Neural cell (in vitro differentiated cells): ENCODE measurements around the gene SIN3A. TPM values are rescaled to one million over a fixed set of nuclear protein-coding genes. Genes with fewer than 3 reads are reported as not detected.

Experiments used
- H2AFZ ChIP-seq: fragments of 200-600, 300-800 bp; sonication (generic), shearing (Covaris generic); 2 replicates; pipeline ENCODE4 v1.6.0; 2014; ENCODE audit warnings: low read depth, mild to moderate bottlenecking, antibody characterized with exemption, low read length, moderate library complexity
- H3F3A ChIP-seq: fragments of 200-600 bp; shearing (Covaris generic); 2 replicates; pipeline ENCODE4 v1.6.1; 2016; ENCODE audit warnings: mild to moderate bottlenecking, moderate library complexity, mixed read lengths, antibody characterized with exemption, low read length; ENCODE audit not compliant: insufficient read depth, poor library complexity, severe bottlenecking
- H3K27ac ChIP-seq: fragments of 200-600, 300-800 bp; sonication (generic), shearing (Covaris generic); 2 replicates; pipeline ENCODE4 v1.5.1; 2014; ENCODE audit warnings: mild to moderate bottlenecking, low read length, moderate library complexity
- H3K27me3 ChIP-seq: fragments of 300-800, 200-600 bp; sonication (generic), shearing (Covaris generic); 2 replicates; pipeline ENCODE4 v1.6.0; 2014; ENCODE audit warnings: mild to moderate bottlenecking, low read depth, low read length, moderate library complexity; ENCODE audit not compliant: insufficient read depth
- H3K36me3 ChIP-seq: fragments of 300-800, 200-600 bp; sonication (generic), shearing (Covaris generic); 2 replicates; pipeline ENCODE4 v1.5.1; 2014; ENCODE audit warnings: mild to moderate bottlenecking, antibody characterized with exemption, low read length, moderate library complexity; ENCODE audit not compliant: insufficient read depth
- H3K4me2 ChIP-seq: fragments of 300-800, 200-600 bp; sonication (generic), shearing (Covaris generic); 2 replicates; pipeline ENCODE4 v1.6.0; 2014; ENCODE audit warnings: mild to moderate bottlenecking, low read length
- H3K4me3 ChIP-seq: fragments of 300-800, 200-600 bp; sonication (generic), shearing (Covaris generic); 2 replicates; pipeline ENCODE4 v1.5.1; 2014; ENCODE audit warnings: mild to moderate bottlenecking, low read length, moderate library complexity
- H3K79me2 ChIP-seq: fragments of 200-600 bp; shearing (Covaris generic); replicated peaks from 2 replicates; pipeline ENCODE4 v1.6.0; 2014; ENCODE audit warnings: mild to moderate bottlenecking, low read length, moderate library complexity; ENCODE audit not compliant: insufficient read depth
- H3K9ac ChIP-seq: fragments of 300-800, 200-600 bp; sonication (generic), shearing (Covaris generic); 2 replicates; pipeline ENCODE4 v1.6.1; 2016; ENCODE audit warnings: mild to moderate bottlenecking, low read length, mixed read lengths
- H3K9me2 ChIP-seq: fragments of 200-600 bp; shearing (Covaris generic); 2 replicates; pipeline ENCODE4 v1.6.1; 2016; ENCODE audit warnings: mild to moderate bottlenecking, low read length, mixed read lengths; ENCODE audit not compliant: insufficient read depth
- H3K9me3 ChIP-seq: fragments of 200-600, 300-800 bp; sonication (generic), shearing (Covaris generic); 2 replicates; pipeline ENCODE4 v1.6.1; 2016; ENCODE audit warnings: mild to moderate bottlenecking, mixed run types, low read length, moderate library complexity, mixed read lengths
- H4K20me1 ChIP-seq: fragments of 200-600 bp; shearing (Covaris generic); 2 replicates; pipeline ENCODE4 v1.6.1; 2016; ENCODE audit warnings: mild to moderate bottlenecking, mixed run types; ENCODE audit not compliant: insufficient read depth
- EP300 ChIP-seq: fragments of 450-650 bp; conservative IDR thresholded peaks from 2 replicates; pipeline ENCODE4 v1.6.1; 2014; ENCODE audit warnings: antibody characterized with exemption, mild to moderate bottlenecking, moderate library complexity; ENCODE audit not compliant: poor library complexity, severe bottlenecking
- EZH2 ChIP-seq: fragments of 200-600, 300-800 bp; shearing (Covaris generic), sonication (generic); IDR thresholded peaks from 2 replicates; pipeline ENCODE4 v1.6.1; 2014; ENCODE audit warnings: antibody characterized with exemption, low read length, borderline replicate concordance, mild to moderate bottlenecking; ENCODE audit not compliant: insufficient read depth, poor library complexity, severe bottlenecking
- MXI1 ChIP-seq: fragments of 450-650 bp; conservative IDR thresholded peaks from 2 replicates; pipeline ENCODE4 v1.6.1; 2014; ENCODE audit warnings: antibody characterized with exemption, mild to moderate bottlenecking; ENCODE audit not compliant: poor library complexity, severe bottlenecking
- POLR2AphosphoS5 ChIP-seq: IDR thresholded peaks from 2 replicates; pipeline ENCODE4 v1.6.1; 2012
- RAD21 ChIP-seq: fragments of 450-650 bp; conservative IDR thresholded peaks from 2 replicates; pipeline ENCODE4 v1.6.1; 2014; ENCODE audit warnings: antibody characterized with exemption, mild to moderate bottlenecking, moderate library complexity
- SMC3 ChIP-seq: fragments of 450-650 bp; conservative IDR thresholded peaks from 2 replicates; pipeline ENCODE4 v1.6.1; 2014; ENCODE audit warnings: antibody characterized with exemption, mild to moderate bottlenecking, moderate library complexity; ENCODE audit not compliant: poor library complexity
- TAF1 ChIP-seq: IDR thresholded peaks from 2 replicates; pipeline ENCODE4 v1.6.1; 2012; ENCODE audit warnings: low read depth
- polyA plus RNA-seq: library from polyadenylated mRNA; depleted of rRNA; stranded (reverse); fragments of >200 nt; gene quantifications from 2 replicates; pipeline ENCODE4 v1.2.3, GENCODE V29; 2014
- TF ChIP-seq, protein P1 (sequence below): IDR thresholded peaks from 2 replicates; pipeline ENCODE4 v1.6.1; 2012; ENCODE audit warnings: borderline replicate concordance
- TF ChIP-seq, protein P2 (sequence below): fragments of 450-650 bp; IDR thresholded peaks from 2 replicates; pipeline ENCODE4 v1.5.1; 2014; ENCODE audit warnings: antibody characterized with exemption, mild to moderate bottlenecking, moderate library complexity; ENCODE audit not compliant: poor library complexity, severe bottlenecking

SIN3A gene
- polyA plus RNA-seq, 1 donor from 2014 or later, result 13.7 TPM

DNA sequence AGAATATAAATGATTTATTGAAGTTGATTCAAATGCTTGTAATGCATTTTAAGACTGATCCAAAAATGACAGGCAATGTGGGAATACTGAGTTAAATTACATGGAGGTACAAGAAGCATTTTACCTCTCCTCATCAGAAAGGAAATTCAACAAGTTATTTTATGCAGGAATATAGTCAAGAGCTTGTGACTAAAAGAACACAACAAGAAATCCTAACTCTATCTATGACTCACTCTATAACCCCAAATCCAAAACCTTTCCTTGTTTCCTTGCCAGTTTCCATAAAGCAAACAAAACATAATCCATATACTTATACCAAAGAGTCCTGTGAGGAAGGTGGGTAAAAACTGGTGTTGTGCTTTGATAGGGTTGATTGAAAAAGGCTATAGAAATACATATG, 30.8 kb downstream of the SIN3A start:
- TF ChIP-seq, protein P1, sequence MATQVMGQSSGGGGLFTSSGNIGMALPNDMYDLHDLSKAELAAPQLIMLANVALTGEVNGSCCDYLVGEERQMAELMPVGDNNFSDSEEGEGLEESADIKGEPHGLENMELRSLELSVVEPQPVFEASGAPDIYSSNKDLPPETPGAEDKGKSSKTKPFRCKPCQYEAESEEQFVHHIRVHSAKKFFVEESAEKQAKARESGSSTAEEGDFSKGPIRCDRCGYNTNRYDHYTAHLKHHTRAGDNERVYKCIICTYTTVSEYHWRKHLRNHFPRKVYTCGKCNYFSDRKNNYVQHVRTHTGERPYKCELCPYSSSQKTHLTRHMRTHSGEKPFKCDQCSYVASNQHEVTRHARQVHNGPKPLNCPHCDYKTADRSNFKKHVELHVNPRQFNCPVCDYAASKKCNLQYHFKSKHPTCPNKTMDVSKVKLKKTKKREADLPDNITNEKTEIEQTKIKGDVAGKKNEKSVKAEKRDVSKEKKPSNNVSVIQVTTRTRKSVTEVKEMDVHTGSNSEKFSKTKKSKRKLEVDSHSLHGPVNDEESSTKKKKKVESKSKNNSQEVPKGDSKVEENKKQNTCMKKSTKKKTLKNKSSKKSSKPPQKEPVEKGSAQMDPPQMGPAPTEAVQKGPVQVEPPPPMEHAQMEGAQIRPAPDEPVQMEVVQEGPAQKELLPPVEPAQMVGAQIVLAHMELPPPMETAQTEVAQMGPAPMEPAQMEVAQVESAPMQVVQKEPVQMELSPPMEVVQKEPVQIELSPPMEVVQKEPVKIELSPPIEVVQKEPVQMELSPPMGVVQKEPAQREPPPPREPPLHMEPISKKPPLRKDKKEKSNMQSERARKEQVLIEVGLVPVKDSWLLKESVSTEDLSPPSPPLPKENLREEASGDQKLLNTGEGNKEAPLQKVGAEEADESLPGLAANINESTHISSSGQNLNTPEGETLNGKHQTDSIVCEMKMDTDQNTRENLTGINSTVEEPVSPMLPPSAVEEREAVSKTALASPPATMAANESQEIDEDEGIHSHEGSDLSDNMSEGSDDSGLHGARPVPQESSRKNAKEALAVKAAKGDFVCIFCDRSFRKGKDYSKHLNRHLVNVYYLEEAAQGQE, result no peak
- TF ChIP-seq POLR2AphosphoS5, result no peak
- TF ChIP-seq TAF1, result no peak
- TF ChIP-seq EP300, result no peak
- TF ChIP-seq SMC3, result no peak
- no peak for TF ChIP-seq MXI1
- TF ChIP-seq, protein P2, sequence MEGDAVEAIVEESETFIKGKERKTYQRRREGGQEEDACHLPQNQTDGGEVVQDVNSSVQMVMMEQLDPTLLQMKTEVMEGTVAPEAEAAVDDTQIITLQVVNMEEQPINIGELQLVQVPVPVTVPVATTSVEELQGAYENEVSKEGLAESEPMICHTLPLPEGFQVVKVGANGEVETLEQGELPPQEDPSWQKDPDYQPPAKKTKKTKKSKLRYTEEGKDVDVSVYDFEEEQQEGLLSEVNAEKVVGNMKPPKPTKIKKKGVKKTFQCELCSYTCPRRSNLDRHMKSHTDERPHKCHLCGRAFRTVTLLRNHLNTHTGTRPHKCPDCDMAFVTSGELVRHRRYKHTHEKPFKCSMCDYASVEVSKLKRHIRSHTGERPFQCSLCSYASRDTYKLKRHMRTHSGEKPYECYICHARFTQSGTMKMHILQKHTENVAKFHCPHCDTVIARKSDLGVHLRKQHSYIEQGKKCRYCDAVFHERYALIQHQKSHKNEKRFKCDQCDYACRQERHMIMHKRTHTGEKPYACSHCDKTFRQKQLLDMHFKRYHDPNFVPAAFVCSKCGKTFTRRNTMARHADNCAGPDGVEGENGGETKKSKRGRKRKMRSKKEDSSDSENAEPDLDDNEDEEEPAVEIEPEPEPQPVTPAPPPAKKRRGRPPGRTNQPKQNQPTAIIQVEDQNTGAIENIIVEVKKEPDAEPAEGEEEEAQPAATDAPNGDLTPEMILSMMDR, result no peak
- no peak for TF ChIP-seq EZH2
- no peak for TF ChIP-seq RAD21
- H3K79me2 ChIP-seq, result no peaks in the 10 kb centered on the region
- no peaks in the 10 kb centered on the region for H3K9me2 ChIP-seq
- H3F3A ChIP-seq, result no peaks in the 10 kb centered on the region
- H3K4me2 ChIP-seq, result no peak overlapping the region
- no peaks in the 10 kb centered on the region for H3K9me3 ChIP-seq
- H3K27me3 ChIP-seq, result no peaks in the 10 kb centered on the region
- no peak overlapping the region for H3K4me3 ChIP-seq
- H3K9ac ChIP-seq, result no peak overlapping the region
- H2AFZ ChIP-seq, result no peak overlapping the region
- no peaks in the 10 kb centered on the region for H4K20me1 ChIP-seq
- no peak overlapping the region for H3K27ac ChIP-seq
- H3K36me3 ChIP-seq, result no peaks in the 10 kb centered on the region

DNA sequence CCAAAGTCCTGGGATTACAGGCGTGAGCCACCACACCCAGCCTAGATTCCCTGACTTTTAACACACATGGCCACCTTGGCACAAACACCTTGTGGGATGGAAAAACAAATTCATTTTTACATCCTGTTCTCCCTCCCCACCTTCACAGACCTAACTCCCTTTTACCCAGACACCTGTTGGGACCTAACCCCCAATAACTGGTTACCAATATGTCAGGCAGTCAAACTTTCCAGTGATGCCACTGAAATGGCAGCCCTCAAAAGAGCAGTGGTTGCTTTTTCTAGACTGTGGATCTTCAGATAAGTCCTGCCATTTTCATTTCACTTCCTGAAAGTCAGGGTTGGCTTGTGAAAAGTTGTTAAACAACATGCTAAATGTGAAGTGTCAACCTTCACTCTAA, 34.9 kb downstream of the SIN3A start:
- Histone ChIP-seq H3K4me2 (no peak overlapping the region), H3K27me3 (no peaks in the 10 kb centered on the region), H3K9ac (no peak overlapping the region), H3K4me3 (no peak overlapping the region), H2AFZ (no peak overlapping the region), H3K9me3 (no peaks in the 10 kb centered on the region), H4K20me1 (no peaks in the 10 kb centered on the region), H3K27ac (no peak overlapping the region), H3K79me2 (no peaks in the 10 kb centered on the region), H3F3A (no peaks in the 10 kb centered on the region), H3K9me2 (no peaks in the 10 kb centered on the region), H3K36me3 (peaks cover 3% of the 10 kb centered on the region)
- no peak for TF ChIP-seq POLR2AphosphoS5
- no peak for TF ChIP-seq MXI1
- TF ChIP-seq TAF1, result no peak
- TF ChIP-seq RAD21, result no peak
- no peak for TF ChIP-seq SMC3
- TF ChIP-seq EZH2, result no peak
- TF ChIP-seq, protein P2, result no peak
- TF ChIP-seq, protein P1, result no peak
- TF ChIP-seq EP300, result no peak
